Measurements from ENCODE around the gene CGB1. TPM values are rescaled to one million over a fixed set of nuclear protein-coding genes. Genes with fewer than 3 reads are reported as not detected.

CGB1 gene
- total RNA-seq, 4 donors from 2014 or later, result not detected

GRCh38 chr19:49004964-49005614 is 31.6 kb downstream of the CGB1 start:
- no peaks in the 10 kb centered on the region for H3K27me3 ChIP-seq
- H3K4me3 ChIP-seq, result no peak overlapping the region
- 92% methylated on average over 7 of the region's 7 CpGs for WGBS
- no peak for DNase-seq (ENCODE audit: low spot score in 2 of 2)
- peaks cover 70% of the 10 kb centered on the region for H3K36me3 ChIP-seq
- TF ChIP-seq POLR2AphosphoS5 (IDR thresholded peaks at IDR 0.05), result no peak
- TF ChIP-seq EP300 (IDR thresholded peaks at IDR 0.05), result no peak
- TF ChIP-seq POLR2A (IDR thresholded peaks at IDR 0.05), result no peak
- TF ChIP-seq CTCF (IDR thresholded peaks at IDR 0.05), result no peak
- H3K4me1 ChIP-seq, result no peaks in the 10 kb centered on the region
- no peaks in the 10 kb centered on the region for H3K9me3 ChIP-seq
- H3K27ac ChIP-seq, result no peak overlapping the region

- 99% methylated on average over 15 of the region's 15 CpGs for WGBS
- peaks cover 61% of the 10 kb centered on the region for H3K36me3 ChIP-seq
Measured at GRCh38 chr19:49004133-49004532, 32.6 kb downstream of the CGB1 start.

GRCh38 chr19:48999481-49000325 is 37.0 kb downstream of the CGB1 start:
- whole genome bisulfite sequencing, result 87% methylated on average over 6 of the region's 16 CpGs
- no peak for DNase-seq (ENCODE audit: low spot score in 2 of 2)
- no peak overlapping the region for H3K4me3 ChIP-seq
- no peaks in the 10 kb centered on the region for H3K9me3 ChIP-seq
- H3K27ac ChIP-seq, result no peak overlapping the region
- H3K27me3 ChIP-seq, result no peaks in the 10 kb centered on the region
- TF ChIP-seq CTCF (IDR thresholded peaks at IDR 0.05) (peak; percentile 17 to 66), POLR2AphosphoS5 (IDR thresholded peaks at IDR 0.05) (no peak), EP300 (IDR thresholded peaks at IDR 0.05) (no peak)
- H3K4me1 ChIP-seq, result peaks cover 7% of the 10 kb centered on the region
- peaks cover 24% of the 10 kb centered on the region for H3K36me3 ChIP-seq

More at GRCh38 chr19:49004133-49004532, 32.6 kb downstream of the CGB1 start:
- Histone ChIP-seq H3K27ac (no peak overlapping the region), H3K4me3 (no peak overlapping the region), H3K27me3 (no peaks in the 10 kb centered on the region), H3K9me3 (no peaks in the 10 kb centered on the region), H3K4me1 (no peaks in the 10 kb centered on the region)
- DNase-seq (ENCODE audit: low spot score in 2 of 2), result no peak
- TF ChIP-seq POLR2AphosphoS5 (IDR thresholded peaks at IDR 0.05), result no peak
- no peak for TF ChIP-seq POLR2A (IDR thresholded peaks at IDR 0.05)
- TF ChIP-seq CTCF (IDR thresholded peaks at IDR 0.05), result no peak
- no peak for TF ChIP-seq EP300 (IDR thresholded peaks at IDR 0.05)

GRCh38 chr19:48997972-48998371 is 38.7 kb downstream of the CGB1 start:
- H3K36me3 ChIP-seq, result peaks cover 8% of the 10 kb centered on the region
- H3K4me1 ChIP-seq, result peaks cover 15% of the 10 kb centered on the region
- no peak overlapping the region for H3K27ac ChIP-seq
- H3K4me3 ChIP-seq, result no peak overlapping the region
- H3K27me3 ChIP-seq, result no peaks in the 10 kb centered on the region
- TF ChIP-seq CTCF (IDR thresholded peaks at IDR 0.05) (peak in 1 of 2 donors; percentile 30), POLR2A (IDR thresholded peaks at IDR 0.05) (no peak)
- no peak for DNase-seq (ENCODE audit: low spot score in 2 of 2)
- no peaks in the 10 kb centered on the region for H3K9me3 ChIP-seq
- 84% methylated on average over 3 of the region's 5 CpGs for WGBS

GRCh38 chr19:48994035-48994386 is 42.7 kb downstream of the CGB1 start:
- Histone ChIP-seq H3K36me3 (peaks cover 2% of the 10 kb centered on the region), H3K4me3 (peak overlapping the region; percentile 76), H3K9me3 (no peaks in the 10 kb centered on the region), H3K27ac (peak overlapping the region; percentile 95), H3K27me3 (no peaks in the 10 kb centered on the region), H3K4me1 (peaks cover 44% of the 10 kb centered on the region)
- TF ChIP-seq POLR2A (IDR thresholded peaks at IDR 0.05) (no peak), EP300 (IDR thresholded peaks at IDR 0.05) (no peak), POLR2AphosphoS5 (IDR thresholded peaks at IDR 0.05) (no peak), CTCF (IDR thresholded peaks at IDR 0.05) (no peak)
- DNase-seq (ENCODE audit: low spot score in 2 of 2), result no peak
- 0% methylated on average over 13 of the region's 13 CpGs for WGBS

Measured in suprapubic skin (tissue), 4 donors.